ENCODE data around the gene LRMDA.

Gene LRMDA

DNA sequence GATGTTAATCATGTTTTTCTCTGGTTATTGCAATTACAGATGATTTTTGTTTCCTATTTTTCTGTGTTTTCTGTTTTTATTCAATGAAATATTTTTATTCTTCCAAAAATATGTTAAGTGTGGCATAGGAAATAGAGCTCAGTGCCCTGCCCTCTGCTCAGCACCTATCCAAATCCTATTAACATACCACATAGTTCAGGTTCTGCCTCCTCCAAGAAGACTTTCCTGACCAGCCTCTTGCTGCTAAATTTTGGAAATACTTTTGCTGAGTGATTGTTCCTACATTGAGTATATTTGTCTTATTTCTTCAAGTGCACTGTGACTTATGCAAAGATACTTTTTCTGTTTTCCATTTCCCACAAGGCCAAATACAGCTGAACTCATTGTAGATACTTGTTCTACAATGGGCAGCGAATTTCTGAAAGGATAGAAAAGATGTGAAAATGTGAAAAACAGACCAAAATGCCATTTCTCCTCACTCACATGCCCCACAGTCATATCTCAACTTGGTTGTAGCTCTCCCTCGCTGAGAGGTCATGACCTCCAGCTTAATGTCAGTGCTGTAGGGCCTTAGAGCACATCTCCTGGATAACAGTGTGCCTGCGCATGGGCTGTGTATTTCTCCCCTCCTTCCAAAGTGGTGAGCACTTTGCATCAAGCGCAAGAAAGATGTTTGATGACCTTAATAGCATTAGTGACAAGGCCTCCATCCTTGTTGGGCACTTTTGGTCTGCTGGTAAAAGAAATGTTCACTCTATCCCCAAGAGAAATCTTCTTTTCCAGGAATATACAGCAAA is 677.3 kb downstream of the LRMDA start:
- in situ Hi-C loops (cut with MboI; ENCODE audit: low pct_unique_long_range_greater_than_20kb, low sequenced_read_pairs): no loop called here
- DNase-seq: no peak

DNA sequence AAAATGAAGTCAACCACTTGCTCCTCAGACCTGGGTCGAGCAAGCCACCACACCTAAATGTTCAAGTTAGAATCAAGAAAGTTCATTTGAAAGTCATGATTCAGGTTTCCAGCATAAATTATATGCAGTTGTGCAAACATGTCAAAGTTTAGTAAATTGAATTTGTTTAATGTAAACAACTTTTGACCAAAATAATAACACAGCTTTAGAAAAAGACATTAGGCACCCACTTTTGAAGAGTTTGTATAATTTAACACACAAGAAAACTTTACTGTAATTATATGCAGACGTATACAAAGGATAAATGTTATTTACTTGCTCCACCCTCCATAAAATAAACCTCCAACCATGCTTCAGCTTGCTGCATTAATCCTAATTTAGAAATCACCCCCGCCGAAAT is 680.0 kb downstream of the LRMDA start:
- in situ Hi-C loops (cut with MboI; ENCODE audit: low pct_unique_long_range_greater_than_20kb, low sequenced_read_pairs): no loop called here
- no peak for DNase-seq

DNA sequence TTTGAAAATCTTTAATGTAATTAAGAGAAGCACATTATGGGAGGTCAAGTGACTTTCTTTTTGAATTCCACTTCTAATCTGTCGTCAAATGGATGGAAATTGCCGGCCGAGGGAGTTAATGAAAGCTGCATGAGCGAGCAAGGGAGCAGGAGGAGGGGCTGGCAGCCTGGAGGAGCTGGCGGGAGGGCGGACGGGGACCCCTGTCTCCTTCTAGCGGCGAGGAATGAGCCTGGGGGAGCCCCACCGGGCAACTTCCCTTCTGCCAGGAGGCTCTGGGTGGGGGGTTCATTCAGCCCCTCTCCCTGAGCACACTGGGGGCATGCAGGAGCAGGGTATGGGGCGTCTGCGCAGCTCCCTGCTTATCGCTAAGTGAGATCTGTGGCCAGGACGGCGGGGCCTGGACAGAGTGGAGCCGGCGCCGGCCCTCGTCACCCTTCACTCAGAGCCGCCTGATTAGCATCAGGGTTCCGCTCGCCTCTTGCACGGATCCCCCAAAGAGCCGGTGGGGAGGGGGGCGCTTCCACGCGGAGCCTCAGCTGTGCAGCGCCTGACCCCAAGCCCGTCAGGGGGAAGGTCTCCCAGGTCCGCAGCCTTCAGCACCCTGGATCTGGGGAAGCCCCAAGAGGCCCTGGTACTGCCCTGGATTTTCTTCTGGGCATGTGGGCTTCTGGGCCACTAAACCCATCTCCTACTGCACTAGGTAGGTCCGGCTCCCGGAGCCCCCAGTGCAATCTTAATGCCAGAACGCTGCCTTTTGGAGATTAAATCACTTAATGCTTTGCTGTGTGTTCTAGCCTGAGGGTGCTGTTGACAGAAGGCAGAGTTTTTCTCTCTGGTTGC is 680.8 kb downstream of the LRMDA start:
- DNase-seq: no peak
- in situ Hi-C loops (cut with MboI; ENCODE audit: low pct_unique_long_range_greater_than_20kb, low sequenced_read_pairs): no loop called here

- DNase-seq: no peak
- in situ Hi-C loops (cut with MboI; ENCODE audit: low pct_unique_long_range_greater_than_20kb, low sequenced_read_pairs): no loop called here
Measured at GRCh38 chr10:76112826-76113150, 681.4 kb downstream of the LRMDA start.

DNA sequence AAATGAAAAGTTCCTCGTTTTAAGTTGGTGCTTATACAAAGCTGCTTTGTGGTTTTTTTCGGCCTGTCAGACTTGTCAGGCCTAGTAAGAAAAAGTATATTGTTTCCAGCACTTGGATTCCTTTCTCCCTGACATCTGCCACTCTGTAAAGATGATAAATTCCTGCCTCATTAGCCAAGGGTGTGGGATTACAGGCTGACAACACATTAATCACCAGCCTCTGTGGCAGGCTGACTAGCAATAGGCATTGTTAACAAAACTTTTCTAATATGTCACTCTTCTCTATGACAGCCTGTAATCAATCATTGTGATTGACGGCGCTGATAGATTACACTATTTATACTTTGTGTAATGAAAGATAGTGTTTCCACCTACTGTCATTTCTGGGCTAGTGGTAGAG is 682.5 kb downstream of the LRMDA start:
- no peak for DNase-seq
- in situ Hi-C loops (cut with MboI; ENCODE audit: low pct_unique_long_range_greater_than_20kb, low sequenced_read_pairs): no loop called here

DNA sequence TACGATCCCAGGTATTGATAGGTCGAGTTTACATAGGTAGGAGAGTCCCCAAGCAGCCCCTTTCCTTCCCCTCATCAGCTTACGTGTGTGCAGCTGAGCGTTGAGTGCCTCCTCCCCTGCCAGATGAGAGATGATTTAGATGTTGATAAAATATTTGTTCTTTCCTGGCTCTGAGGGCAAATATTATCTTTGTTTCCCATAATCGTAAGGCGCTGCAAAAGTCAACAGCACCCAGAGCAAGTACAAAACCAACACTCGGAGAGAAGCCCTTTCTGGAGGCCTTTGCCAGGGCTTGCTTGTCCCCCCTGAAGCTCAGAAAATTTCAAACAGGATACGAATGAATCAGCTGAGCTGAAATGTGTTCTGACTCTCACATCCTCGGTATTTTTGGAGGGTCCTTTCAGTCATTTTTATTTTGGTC is 683.2 kb downstream of the LRMDA start:
- no peak for DNase-seq
- in situ Hi-C loops (cut with MboI; ENCODE audit: low pct_unique_long_range_greater_than_20kb, low sequenced_read_pairs): no loop called here

DNA sequence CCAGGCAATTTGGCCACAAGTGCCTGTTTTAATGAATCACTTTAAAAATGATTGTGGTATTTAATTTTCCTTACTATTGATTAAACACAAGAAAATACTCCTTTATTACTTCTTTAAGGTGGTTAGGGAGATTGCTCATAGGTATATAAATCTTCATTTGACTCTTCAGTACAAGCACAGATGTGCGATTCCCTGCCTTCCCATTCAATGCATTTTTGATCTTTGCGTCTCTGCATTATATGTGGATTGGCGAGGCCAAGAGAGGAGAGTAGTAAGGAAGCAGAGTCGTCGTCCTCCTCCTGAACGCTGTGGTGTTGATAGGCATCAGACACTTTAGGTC is 683.7 kb downstream of the LRMDA start:
- DNase-seq: no peak

DNA sequence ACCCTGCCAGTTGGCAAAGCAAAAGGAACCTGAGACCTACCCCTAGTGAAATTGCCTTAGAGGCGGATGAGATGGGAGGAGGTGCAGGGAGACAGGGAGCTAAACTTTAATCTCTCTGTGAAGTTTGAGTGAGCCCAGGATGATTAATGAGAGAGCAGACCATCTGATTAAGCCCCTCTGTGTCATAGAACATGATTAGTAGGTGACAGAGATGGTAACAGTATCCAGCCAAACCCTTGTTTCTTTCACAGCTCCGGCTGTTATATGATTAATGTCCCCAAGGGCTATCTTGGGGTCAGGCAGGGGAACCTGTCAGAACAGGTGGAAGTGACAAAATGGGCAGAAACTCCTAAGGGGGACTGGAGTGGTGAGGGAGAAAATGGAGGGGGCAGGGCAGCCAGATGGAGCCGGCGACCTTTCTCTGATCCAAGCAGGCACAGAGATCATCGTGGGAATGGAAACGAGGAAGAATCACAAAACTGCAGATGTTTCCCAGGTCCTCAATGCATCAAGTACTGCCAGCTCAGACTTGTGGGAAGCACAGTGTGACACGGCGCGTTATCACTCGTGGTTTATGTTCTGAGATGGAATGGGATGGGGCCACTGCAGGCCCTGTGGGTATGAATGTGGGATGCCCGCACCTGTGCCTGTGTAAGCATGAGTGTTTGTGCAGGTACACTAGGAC is 684.2 kb downstream of the LRMDA start:
- DNase-seq: no peak

More for the DNA sequence above, 683.7 kb downstream of the LRMDA start:
- in situ Hi-C loops (cut with MboI; ENCODE audit: low pct_unique_long_range_greater_than_20kb, low sequenced_read_pairs): no loop called here

GRCh38 chr10:76116523-76116922 is 685.1 kb downstream of the LRMDA start:
- no peak for DNase-seq
- in situ Hi-C loops (cut with MboI; ENCODE audit: low pct_unique_long_range_greater_than_20kb, low sequenced_read_pairs): no loop called here

More for the DNA sequence above, 684.2 kb downstream of the LRMDA start:
- in situ Hi-C loops (cut with MboI; ENCODE audit: low pct_unique_long_range_greater_than_20kb, low sequenced_read_pairs): no loop called here

DNA sequence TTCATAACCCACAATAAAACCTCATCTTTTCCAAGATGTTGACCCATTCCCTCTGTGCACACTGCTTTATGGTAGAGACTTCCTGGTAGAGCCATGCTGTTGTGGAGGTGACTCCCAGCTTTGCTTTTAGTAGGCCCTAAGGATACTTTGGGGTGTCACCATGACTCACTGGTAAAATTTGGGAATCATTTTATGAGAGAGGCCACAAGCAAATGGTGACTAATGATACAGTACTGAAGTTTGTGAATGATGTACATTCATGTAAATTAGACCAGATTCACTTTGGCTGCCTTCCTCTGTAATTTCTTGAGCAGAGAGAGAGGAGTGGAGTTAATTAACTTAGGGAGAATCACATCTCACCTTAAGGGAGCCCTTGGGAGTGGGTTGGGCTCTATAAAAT is 686.5 kb downstream of the LRMDA start:
- no peak for DNase-seq

GRCh38 chr10:76119036-76119435 is 687.6 kb downstream of the LRMDA start:
- no peak for DNase-seq
- in situ Hi-C loops (cut with MboI; ENCODE audit: low pct_unique_long_range_greater_than_20kb, low sequenced_read_pairs): no loop called here

More for the DNA sequence above, 686.5 kb downstream of the LRMDA start:
- in situ Hi-C loops (cut with MboI; ENCODE audit: low pct_unique_long_range_greater_than_20kb, low sequenced_read_pairs): no loop called here

- no peak for DNase-seq
- in situ Hi-C loops (cut with MboI; ENCODE audit: low pct_unique_long_range_greater_than_20kb, low sequenced_read_pairs): no loop called here
Measured at GRCh38 chr10:76119515-76119914, 688.1 kb downstream of the LRMDA start.

- DNase-seq: no peak
- in situ Hi-C loops (cut with MboI; ENCODE audit: low pct_unique_long_range_greater_than_20kb, low sequenced_read_pairs): no loop called here
Measured at GRCh38 chr10:76122056-76122455, 690.6 kb downstream of the LRMDA start.

- in situ Hi-C loops (cut with MboI; ENCODE audit: low pct_unique_long_range_greater_than_20kb, low sequenced_read_pairs): no loop called here
- DNase-seq: no peak
Measured at GRCh38 chr10:76124280-76124679, 692.9 kb downstream of the LRMDA start.

DNA sequence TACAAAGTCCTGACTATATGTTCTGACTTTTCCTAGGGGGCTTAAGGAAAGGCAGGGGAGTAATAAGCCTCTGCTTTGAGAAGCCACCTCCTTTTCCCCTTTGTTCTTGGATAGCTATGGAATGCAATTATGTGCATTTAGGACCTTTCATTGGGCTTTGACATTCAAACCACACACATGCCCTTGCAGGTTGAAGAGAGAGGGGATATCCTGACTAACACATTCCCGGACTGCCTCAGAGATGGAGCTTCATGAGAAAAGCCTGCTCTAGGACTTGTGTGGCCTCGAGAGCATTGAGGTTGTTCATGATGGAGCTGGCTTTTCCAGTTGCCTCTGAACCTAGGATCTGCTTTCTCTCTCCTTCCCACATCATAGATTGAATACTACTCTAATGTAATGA is 694.5 kb downstream of the LRMDA start:
- in situ Hi-C loops (cut with MboI; ENCODE audit: low pct_unique_long_range_greater_than_20kb, low sequenced_read_pairs): no loop called here
- no peak for DNase-seq

- in situ Hi-C loops (cut with MboI; ENCODE audit: low pct_unique_long_range_greater_than_20kb, low sequenced_read_pairs): no loop called here
- no peak for DNase-seq
Measured at GRCh38 chr10:76126607-76127527, 695.4 kb downstream of the LRMDA start.

- in situ Hi-C loops (cut with MboI; ENCODE audit: low pct_unique_long_range_greater_than_20kb, low sequenced_read_pairs): no loop called here
- DNase-seq: no peak
Measured at GRCh38 chr10:76127984-76128589, 696.7 kb downstream of the LRMDA start.

DNA sequence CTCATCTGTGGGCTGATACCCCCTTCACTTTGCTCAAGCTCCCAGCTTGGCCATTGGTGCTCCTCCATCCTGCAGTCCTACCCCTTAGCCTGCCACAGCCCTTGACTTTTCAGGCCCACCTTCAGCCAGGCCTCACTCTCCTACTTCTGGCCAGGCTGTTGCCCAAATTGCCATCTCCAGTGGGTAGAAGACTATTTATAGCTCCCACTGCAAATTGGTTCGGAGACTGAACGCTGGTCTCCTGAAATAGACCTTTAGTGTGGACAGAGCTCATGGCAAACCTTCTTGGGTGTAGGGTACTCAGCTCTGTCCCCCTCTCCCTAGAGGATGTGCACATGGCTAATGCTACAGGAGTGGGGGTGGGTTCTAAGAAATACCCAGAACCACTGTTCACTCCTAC is 697.8 kb downstream of the LRMDA start:
- in situ Hi-C loops (cut with MboI; ENCODE audit: low pct_unique_long_range_greater_than_20kb, low sequenced_read_pairs): no loop called here
- DNase-seq: no peak

GRCh38 chr10:76130892-76131291 is 699.5 kb downstream of the LRMDA start:
- in situ Hi-C loops (cut with MboI; ENCODE audit: low pct_unique_long_range_greater_than_20kb, low sequenced_read_pairs): no loop called here
- DNase-seq: no peak
